Skeletal muscle tissue (tissue), 4 donors: ENCODE data around the gene SLIT3. TPM values are rescaled to one million over a fixed set of nuclear protein-coding genes. Genes with fewer than 3 reads are reported as not detected.

Experiments
- H3K27ac ChIP-seq: one replicate; pipeline ENCODE4 v1.7.0; 2013; ENCODE audit warnings: mild to moderate bottlenecking, low read depth, low read length, inconsistent platforms
- H3K27me3 ChIP-seq, 3 donors: one replicate each; pipeline ENCODE4 v1.7.0; 2013; ENCODE audit warnings: low read length in 3 of 3; ENCODE audit not compliant: control insufficient read depth in 3 of 3, insufficient read depth in 3 of 3
- H3K36me3 ChIP-seq, 3 donors: one replicate each; pipeline ENCODE4 v1.7.0; 2013; ENCODE audit warnings: low read length in 3 of 3; ENCODE audit not compliant: control insufficient read depth in 3 of 3, insufficient read depth in 3 of 3
- H3K4me1 ChIP-seq, 3 donors: one replicate each; pipeline ENCODE4 v1.7.0; 2013; ENCODE audit warnings: low read length in 3 of 3, mild to moderate bottlenecking in 3 of 3; ENCODE audit not compliant: control insufficient read depth in 3 of 3, insufficient read depth in 3 of 3
- H3K4me3 ChIP-seq, 3 donors: one replicate each; pipeline ENCODE4 v1.7.0; 2013; ENCODE audit warnings: low read length in 3 of 3
- H3K9ac ChIP-seq, 3 donors: one replicate each; pipeline ENCODE4 v1.7.0; 2013; ENCODE audit warnings: low read length in 3 of 3, mild to moderate bottlenecking in 3 of 3, moderate library complexity in 2 of 3, low read depth in 1 of 3
- H3K9me3 ChIP-seq, 3 donors: one replicate each; pipeline ENCODE4 v1.7.0; 2013; ENCODE audit warnings: low read length in 3 of 3; ENCODE audit not compliant: control insufficient read depth in 3 of 3
- total RNA-seq: library from RNA; depleted of rRNA; stranded (reverse); fragments of >200 nt; gene quantifications from one replicate; pipeline ENCODE4 v1.2.3, GENCODE V29; 2014
- donor health status: Osteomylitis.

SLIT3 gene
- total RNA-seq, 1 donor from 2014 or later: 7.8 TPM

DNA sequence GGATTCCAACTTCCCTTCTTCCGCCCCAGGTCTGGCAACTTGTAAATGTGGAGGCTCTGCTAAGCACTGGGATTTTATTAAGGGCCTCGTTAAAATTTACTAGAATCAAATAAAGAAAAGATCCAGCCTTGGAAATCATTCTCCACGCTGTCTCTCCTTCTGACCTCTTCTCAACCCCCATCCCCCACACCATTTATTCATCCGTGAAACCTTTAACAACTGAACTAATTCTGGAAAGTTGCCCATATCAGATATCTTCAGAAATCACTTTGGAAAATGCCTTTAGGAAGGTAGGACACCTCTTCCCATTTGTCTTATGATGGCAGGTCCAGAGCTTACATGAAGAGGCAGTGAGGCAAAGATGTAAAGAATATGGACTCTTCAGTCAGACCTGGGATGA, 288.5 kb downstream of the SLIT3 start:
- H3K36me3 ChIP-seq: no peaks in the 10 kb centered on the region

GRCh38 chr5:169011451-169011850, 289.5 kb downstream of the SLIT3 start:
- no peaks in the 10 kb centered on the region for H3K4me1 ChIP-seq
- H3K9ac ChIP-seq: no peak overlapping the region
- no peaks in the 10 kb centered on the region for H3K9me3 ChIP-seq
- H3K27ac ChIP-seq: no peak overlapping the region
- no peaks in the 10 kb centered on the region for H3K36me3 ChIP-seq
- no peak overlapping the region for H3K4me3 ChIP-seq
- peaks cover 0 to 10% (median 0%) of the 10 kb centered on the region in 3 donors for H3K27me3 ChIP-seq

More for the DNA sequence above, 288.5 kb downstream of the SLIT3 start:
- Histone ChIP-seq H3K4me1 (no peaks in the 10 kb centered on the region), H3K9ac (no peak overlapping the region), H3K4me3 (no peak overlapping the region), H3K27me3 (peaks cover 0 to 10% (median 3%) of the 10 kb centered on the region in 3 donors), H3K9me3 (no peaks in the 10 kb centered on the region), H3K27ac (no peak overlapping the region)

DNA sequence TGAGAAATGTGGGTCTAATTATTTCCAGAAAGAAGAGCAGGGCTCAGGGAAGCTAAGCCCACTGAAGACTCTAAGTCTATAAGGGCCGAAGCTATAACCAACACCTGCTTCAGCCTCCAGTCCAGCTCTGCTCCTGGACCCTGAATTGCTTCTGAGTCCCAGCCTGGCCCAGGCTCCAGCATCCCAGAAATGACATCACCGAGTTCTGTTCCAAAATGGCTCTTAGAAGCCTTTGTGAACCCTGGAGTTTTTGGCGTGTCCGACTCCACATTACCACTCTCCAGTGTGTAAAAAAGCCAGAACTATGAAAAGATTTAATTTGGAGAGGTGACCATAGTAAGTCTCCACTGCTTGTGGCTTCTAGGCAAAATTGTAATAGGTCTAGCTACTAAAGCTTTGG, 289.9 kb downstream of the SLIT3 start:
- no peak overlapping the region for H3K27ac ChIP-seq
- H3K36me3 ChIP-seq: no peaks in the 10 kb centered on the region

GRCh38 chr5:169009123-169009522, 291.8 kb downstream of the SLIT3 start:
- Histone ChIP-seq H3K9ac (no peak overlapping the region), H3K4me1 (peaks cover 2 to 7% (median 3%) of the 10 kb centered on the region in 3 donors), H3K27ac (no peak overlapping the region), H3K27me3 (peaks cover 0 to 7% (median 0%) of the 10 kb centered on the region in 3 donors), H3K36me3 (no peaks in the 10 kb centered on the region), H3K9me3 (no peaks in the 10 kb centered on the region), H3K4me3 (no peak overlapping the region)

More for the DNA sequence above, 289.9 kb downstream of the SLIT3 start:
- Histone ChIP-seq H3K4me1 (no peaks in the 10 kb centered on the region), H3K27me3 (peaks cover 0 to 10% (median 0%) of the 10 kb centered on the region in 3 donors), H3K9me3 (no peaks in the 10 kb centered on the region), H3K4me3 (no peak overlapping the region), H3K9ac (no peak overlapping the region)

DNA sequence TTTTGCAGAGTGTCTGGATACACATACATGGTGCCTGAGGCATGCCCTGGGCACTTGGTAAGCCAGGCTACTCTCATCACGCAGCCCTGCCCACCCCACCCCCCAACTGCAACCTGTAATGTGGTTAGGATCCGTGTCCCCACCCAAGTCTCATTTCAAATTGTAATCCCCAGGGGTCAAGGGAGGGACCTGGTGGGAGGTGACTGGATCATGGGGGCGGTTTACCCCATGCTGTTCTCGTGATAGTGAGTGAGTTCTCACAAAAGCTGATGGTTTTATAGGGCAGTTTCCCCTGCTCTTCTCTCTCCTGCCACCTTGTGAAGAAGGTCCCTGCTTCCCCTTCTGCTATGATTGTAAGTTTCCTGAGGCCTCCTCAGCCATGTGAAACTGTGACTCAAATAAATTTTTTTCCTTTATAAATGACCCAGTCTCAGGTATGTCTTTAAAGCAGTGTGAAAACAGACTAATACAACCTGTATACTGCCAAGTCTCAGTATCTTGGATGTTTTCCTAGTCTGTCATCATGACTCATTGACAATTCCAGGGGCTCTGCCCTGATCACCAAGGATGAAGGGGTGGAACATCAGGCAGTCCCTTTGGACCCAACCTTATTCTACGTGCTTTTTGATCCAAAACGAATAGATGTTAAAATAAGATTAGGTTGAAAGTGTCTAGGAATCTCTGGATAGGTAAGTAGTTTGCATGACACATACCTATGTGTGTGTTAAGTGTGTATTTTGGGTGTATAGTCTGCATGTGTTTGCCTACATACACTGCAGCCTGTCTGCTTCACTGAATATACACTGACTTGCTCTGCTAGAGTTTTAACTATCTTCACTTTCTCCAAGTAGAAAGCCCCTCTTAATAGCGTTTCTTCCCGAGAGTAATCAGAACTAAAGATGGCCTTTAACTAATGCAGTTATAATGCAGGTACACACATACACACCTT, 293.8 kb downstream of the SLIT3 start:
- no peaks in the 10 kb centered on the region for H3K36me3 ChIP-seq
- peaks cover 2 to 7% (median 3%) of the 10 kb centered on the region in 3 donors for H3K4me1 ChIP-seq
- H3K9me3 ChIP-seq: no peaks in the 10 kb centered on the region
- H3K27ac ChIP-seq: no peak overlapping the region
- no peak overlapping the region for H3K4me3 ChIP-seq
- no peak overlapping the region for H3K9ac ChIP-seq
- H3K27me3 ChIP-seq: peaks cover 0 to 3% (median 0%) of the 10 kb centered on the region in 3 donors

GRCh38 chr5:169004551-169004950, 296.4 kb downstream of the SLIT3 start:
- H3K27ac ChIP-seq: peak overlapping the region; percentile 12

GRCh38 chr5:169003721-169004541, 297.0 kb downstream of the SLIT3 start:
- no peaks in the 10 kb centered on the region for H3K36me3 ChIP-seq
- no peaks in the 10 kb centered on the region for H3K9me3 ChIP-seq
- H3K27me3 ChIP-seq: peaks cover 0 to 3% (median 0%) of the 10 kb centered on the region in 3 donors
- peaks cover 2 to 7% (median 3%) of the 10 kb centered on the region in 3 donors for H3K4me1 ChIP-seq
- peak overlapping the region; percentile 51 for H3K27ac ChIP-seq
- H3K9ac ChIP-seq: no peak overlapping the region
- H3K4me3 ChIP-seq: no peak overlapping the region

More at GRCh38 chr5:169004551-169004950, 296.4 kb downstream of the SLIT3 start:
- Histone ChIP-seq H3K9me3 (no peaks in the 10 kb centered on the region), H3K36me3 (no peaks in the 10 kb centered on the region), H3K27me3 (peaks cover 0 to under 1% (median 0%) of the 10 kb centered on the region in 3 donors), H3K4me3 (no peak overlapping the region), H3K4me1 (peaks cover 2 to 7% (median 3%) of the 10 kb centered on the region in 3 donors), H3K9ac (no peak overlapping the region)

GRCh38 chr5:169002953-169003555, 297.9 kb downstream of the SLIT3 start:
- no peak overlapping the region for H3K9ac ChIP-seq
- H3K9me3 ChIP-seq: no peaks in the 10 kb centered on the region
- peaks cover 2 to 7% (median 3%) of the 10 kb centered on the region in 3 donors for H3K4me1 ChIP-seq
- no peaks in the 10 kb centered on the region for H3K36me3 ChIP-seq
- no peak overlapping the region for H3K4me3 ChIP-seq
- H3K27me3 ChIP-seq: peaks cover 0 to 3% (median 0%) of the 10 kb centered on the region in 3 donors
- no peak overlapping the region for H3K27ac ChIP-seq

- no peak overlapping the region for H3K9ac ChIP-seq
- no peak overlapping the region for H3K27ac ChIP-seq
- no peak overlapping the region for H3K4me3 ChIP-seq
- H3K4me1 ChIP-seq: peaks cover 2 to 7% (median 3%) of the 10 kb centered on the region in 3 donors
- peaks cover 0 to 3% (median 0%) of the 10 kb centered on the region in 3 donors for H3K27me3 ChIP-seq
- no peaks in the 10 kb centered on the region for H3K9me3 ChIP-seq
- no peaks in the 10 kb centered on the region for H3K36me3 ChIP-seq
Observed at GRCh38 chr5:169001394-169001793, 299.5 kb downstream of the SLIT3 start.
